Measurements from ENCODE around the gene NHLRC2.

DNA sequence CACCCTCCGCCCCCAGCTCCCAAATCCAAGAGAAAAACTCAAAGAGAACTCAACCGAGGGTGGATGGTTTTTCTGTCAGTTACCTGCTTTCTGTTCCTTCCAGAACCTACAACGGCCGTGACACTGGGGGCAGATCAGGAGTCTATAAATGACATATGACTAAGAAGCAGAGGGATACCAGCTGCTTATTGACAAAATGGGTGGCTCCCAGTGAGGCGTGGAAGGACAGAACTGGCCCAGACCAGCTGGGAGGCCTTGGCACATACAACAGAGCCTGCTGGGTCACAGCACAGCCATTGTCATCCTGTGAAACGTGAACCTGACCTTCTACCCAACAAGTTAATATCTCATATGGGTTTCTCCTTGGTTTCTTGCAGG is 104.9 kb downstream of the NHLRC2 start:
- TF ChIP-seq POLR2A (IDR thresholded peaks at IDR 0.05) (no peak), POLR2AphosphoS5 (IDR thresholded peaks at IDR 0.05) (no peak)
- TF ChIP-seq, protein P1, sequence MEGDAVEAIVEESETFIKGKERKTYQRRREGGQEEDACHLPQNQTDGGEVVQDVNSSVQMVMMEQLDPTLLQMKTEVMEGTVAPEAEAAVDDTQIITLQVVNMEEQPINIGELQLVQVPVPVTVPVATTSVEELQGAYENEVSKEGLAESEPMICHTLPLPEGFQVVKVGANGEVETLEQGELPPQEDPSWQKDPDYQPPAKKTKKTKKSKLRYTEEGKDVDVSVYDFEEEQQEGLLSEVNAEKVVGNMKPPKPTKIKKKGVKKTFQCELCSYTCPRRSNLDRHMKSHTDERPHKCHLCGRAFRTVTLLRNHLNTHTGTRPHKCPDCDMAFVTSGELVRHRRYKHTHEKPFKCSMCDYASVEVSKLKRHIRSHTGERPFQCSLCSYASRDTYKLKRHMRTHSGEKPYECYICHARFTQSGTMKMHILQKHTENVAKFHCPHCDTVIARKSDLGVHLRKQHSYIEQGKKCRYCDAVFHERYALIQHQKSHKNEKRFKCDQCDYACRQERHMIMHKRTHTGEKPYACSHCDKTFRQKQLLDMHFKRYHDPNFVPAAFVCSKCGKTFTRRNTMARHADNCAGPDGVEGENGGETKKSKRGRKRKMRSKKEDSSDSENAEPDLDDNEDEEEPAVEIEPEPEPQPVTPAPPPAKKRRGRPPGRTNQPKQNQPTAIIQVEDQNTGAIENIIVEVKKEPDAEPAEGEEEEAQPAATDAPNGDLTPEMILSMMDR (IDR thresholded peaks at IDR 0.05 in 8 of 11, conservative IDR thresholded peaks at IDR 0.05 in 3 of 11), result no peak
